ENCODE data around the gene C1QL2.

GRCh38 chr2:119174216-119174992, 15.9 kb upstream of the C1QL2 start:
- TF ChIP-seq POLR2A (IDR thresholded peaks at IDR 0.05; ENCODE audit: low read depth) (no peak), CTCF (IDR thresholded peaks at IDR 0.05) (peak; percentile 20 to 49 (median 27))
